ENCODE data around the gene PRKCE.

Gene PRKCE

GRCh38 chr2:46042711-46043110 is 391.2 kb downstream of the PRKCE start:
- DNase-seq (ENCODE audit: low read depth in 3 of 3) = no peak

- no peak for DNase-seq (ENCODE audit: low read depth in 3 of 3)
Observed at GRCh38 chr2:46045888-46046287, 394.4 kb downstream of the PRKCE start.

DNA sequence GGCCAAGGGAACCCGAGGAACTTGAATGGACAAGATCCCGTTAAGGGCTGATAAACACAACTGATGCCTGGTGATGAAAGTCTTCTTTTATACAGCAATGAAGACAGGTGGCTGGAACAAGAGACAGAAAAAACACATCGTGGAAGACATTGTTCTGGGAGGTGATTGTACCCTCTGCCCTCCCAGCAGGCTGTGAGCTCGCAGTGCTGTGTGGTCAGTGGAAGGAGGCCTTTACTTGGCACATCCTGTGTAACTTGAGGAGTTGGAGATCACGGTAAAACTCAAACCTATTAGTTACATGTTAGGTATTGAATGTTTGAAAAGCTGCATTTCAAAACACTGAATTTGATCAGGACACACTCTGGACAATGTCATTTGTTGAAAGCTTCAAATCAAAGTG is 395.8 kb downstream of the PRKCE start:
- DNase-seq (ENCODE audit: low read depth in 3 of 3) = no peak

GRCh38 chr2:46048693-46049092 is 397.2 kb downstream of the PRKCE start:
- DNase-seq (ENCODE audit: low read depth in 3 of 3) = no peak

GRCh38 chr2:46050027-46050426 is 398.6 kb downstream of the PRKCE start:
- no peak for DNase-seq (ENCODE audit: low read depth in 3 of 3)

DNA sequence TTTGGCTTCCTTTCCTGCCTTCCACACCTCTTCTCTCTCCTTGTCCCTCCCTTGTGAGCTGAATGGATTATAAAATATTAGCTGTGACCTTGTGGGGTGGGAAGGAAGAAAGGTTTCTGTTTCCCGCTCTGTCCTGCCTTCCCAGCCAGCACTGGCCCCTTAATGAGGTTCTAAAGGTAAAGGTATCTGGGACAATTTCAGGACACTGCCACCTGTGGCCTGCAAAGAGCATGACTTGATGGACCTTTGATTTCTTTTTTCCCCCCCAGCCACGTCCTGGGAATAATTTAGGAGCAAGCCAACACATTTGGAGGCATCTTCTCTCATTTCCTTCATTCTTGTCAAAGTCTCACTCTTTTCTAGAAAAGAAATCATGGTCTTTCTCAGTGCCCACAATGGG is 399.0 kb downstream of the PRKCE start:
- DNase-seq (ENCODE audit: low read depth in 3 of 3) = no peak

- DNase-seq (ENCODE audit: low read depth in 3 of 3) = no peak
Observed at GRCh38 chr2:46051085-46051484, 399.6 kb downstream of the PRKCE start.

GRCh38 chr2:46053564-46053963 is 402.1 kb downstream of the PRKCE start:
- DNase-seq (ENCODE audit: low read depth in 3 of 3) = no peak

GRCh38 chr2:46056541-46056940 is 405.1 kb downstream of the PRKCE start:
- DNase-seq (ENCODE audit: low read depth in 3 of 3) = no peak

GRCh38 chr2:46058140-46058539 is 406.7 kb downstream of the PRKCE start:
- no peak for DNase-seq (ENCODE audit: low read depth in 3 of 3)

DNA sequence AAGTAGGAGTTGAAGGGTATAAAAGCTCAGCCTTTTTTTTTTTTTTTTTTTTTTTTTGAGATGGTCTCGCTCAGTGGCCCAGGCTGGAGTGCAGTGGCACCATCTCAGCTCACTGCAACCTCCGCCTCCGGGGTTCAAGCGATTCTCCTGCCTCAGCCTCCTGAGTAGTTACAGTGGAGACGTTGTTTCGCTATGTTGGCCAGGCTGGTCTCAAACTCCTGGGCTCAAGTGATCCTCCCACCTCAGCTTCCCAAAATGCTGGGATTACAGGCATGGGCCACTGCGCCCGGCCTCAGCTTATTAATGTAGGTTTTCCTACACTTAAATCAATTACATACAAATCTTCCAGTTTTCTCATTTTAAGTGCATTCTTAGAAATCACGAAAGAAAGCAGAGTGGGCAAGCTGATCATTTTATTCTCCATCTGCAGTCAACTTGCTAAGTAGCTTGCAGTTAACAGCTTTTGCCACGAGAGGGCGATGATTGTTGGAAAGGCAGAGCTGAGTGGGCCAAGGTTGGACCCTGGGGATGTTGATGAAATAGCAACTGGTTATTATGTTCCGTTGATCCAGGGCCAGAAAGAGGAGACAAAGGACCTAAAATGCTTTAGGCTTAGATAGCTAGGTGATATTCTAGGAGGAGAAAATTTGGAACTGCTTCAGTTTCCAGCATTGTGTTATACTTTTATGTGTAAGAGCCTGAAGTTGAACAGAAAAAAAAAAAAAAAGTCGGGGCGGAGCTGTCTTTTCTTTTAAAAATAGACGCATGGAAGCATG is 411.4 kb downstream of the PRKCE start:
- DNase-seq (ENCODE audit: low read depth in 3 of 3) = peak; percentile 46 to 65 (median 62)

GRCh38 chr2:46064396-46064795 is 412.9 kb downstream of the PRKCE start:
- DNase-seq (ENCODE audit: low read depth in 3 of 3) = no peak

- no peak for DNase-seq (ENCODE audit: low read depth in 3 of 3)
Observed at GRCh38 chr2:46065152-46065551, 413.7 kb downstream of the PRKCE start.

- DNase-seq (ENCODE audit: low read depth in 3 of 3) = no peak
Observed at GRCh38 chr2:46066116-46066515, 414.6 kb downstream of the PRKCE start.

GRCh38 chr2:46066601-46067000 is 415.1 kb downstream of the PRKCE start:
- no peak for DNase-seq (ENCODE audit: low read depth in 3 of 3)

GRCh38 chr2:46067062-46067461 is 415.6 kb downstream of the PRKCE start:
- DNase-seq (ENCODE audit: low read depth in 3 of 3) = no peak

DNA sequence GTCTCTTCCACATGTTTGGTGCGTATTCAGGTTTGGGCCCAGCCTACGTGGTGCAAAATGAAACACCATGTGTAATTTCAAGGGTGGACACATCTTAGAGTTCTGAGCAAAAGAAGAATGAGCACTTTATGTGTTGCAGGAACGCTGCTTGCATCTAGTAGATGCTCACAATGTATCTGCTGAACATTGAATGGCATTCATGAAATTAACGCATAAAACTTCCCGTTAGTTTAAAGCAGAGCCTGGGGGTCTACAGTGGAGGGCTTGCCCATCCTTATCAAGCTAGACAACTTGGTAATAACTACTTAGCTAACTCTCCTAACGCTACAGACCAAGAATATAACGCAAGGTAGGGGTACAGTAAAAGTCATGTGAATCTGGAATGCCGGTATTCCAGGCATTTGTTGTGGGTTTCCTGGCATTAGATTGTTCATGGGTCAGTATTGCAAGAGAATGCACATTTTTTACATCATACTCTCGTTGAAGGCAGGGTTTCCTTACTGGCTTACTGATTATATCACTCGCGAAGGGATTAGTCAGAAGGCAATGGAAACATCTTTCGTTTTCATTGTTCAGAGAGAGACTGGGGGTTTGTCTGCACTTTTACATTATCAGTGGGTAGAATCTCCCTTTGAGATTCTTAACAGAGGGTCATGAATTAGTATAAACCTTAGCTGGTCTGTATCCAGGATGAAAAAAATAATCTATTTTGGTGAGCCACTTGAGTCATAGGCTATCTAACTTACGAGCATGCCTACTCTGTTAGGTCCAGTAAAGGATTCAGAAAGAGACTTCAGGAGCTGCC is 416.2 kb downstream of the PRKCE start:
- DNase-seq (ENCODE audit: low read depth in 3 of 3) = no peak

DNA sequence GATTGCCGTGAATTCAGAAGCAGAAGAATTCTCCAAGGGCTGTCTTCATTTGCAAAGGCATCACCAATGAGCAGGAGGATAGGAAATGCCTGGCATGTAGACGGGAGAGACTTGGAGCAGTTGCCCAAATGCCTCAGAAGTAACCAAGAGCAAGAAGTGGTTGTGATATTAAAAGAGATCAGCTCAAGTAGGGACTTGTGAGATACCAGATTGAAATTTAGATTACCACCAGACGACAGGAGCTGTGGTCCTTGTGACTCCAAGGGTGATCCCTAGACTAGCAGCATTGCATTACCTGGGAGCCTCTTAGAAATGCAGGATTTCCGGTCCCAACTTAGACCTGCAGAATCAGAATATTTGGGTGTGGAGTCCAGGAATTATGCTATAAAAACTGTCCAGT is 417.2 kb downstream of the PRKCE start:
- no peak for DNase-seq (ENCODE audit: low read depth in 3 of 3)

DNA sequence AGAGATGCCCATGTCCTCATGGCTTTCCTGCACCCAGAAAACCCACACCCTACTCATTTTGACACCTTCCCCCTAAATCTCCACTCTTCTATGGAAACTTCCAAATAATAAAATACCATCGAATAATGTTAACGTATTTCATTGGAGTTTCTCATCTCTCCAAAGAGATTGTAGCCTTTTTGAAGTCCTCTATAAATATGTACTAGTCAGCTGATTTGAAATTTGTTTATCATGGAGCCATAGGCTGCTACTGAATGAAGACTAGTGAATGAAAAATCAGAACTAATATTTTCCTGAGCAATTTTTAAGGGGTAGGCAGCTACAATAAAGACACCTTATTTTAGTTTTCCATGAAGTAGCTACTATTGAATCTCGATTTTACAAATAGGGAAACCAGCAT is 419.6 kb downstream of the PRKCE start:
- no peak for DNase-seq (ENCODE audit: low read depth in 3 of 3)

GRCh38 chr2:46072101-46072820 is 420.8 kb downstream of the PRKCE start:
- DNase-seq (ENCODE audit: low read depth in 3 of 3) = no peak

GRCh38 chr2:46073540-46074046 is 422.1 kb downstream of the PRKCE start:
- DNase-seq (ENCODE audit: low read depth in 3 of 3) = no peak

DNA sequence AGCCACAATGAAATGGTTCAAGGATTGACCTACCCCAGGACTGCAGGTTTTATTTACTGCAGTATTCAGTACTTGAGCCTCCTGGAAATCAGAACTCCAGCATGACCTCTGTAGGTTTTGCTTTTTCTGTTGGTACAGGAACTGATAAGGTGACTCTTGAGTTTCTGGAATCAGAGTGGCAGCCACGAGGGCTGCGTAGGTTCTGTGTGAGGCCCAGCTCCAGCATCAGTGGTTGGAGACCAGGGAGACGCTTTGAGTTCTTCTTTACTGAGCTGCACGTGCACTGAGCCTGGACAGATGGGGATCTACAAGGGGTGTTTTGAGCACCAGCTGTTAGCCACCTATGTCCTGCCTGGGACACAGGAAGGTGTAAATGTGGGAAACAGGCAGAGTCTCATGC is 423.0 kb downstream of the PRKCE start:
- DNase-seq (ENCODE audit: low read depth in 3 of 3) = no peak

Measured in stimulated activated CD4-positive, alpha-beta T cell treated with anti-CD3 and anti-CD28 coated beads, TNF-alpha, amount 100 ng/mL, for 48 hours (primary cell).